Fibroblast of the aortic adventitia (primary cell): Measurements from ENCODE around the gene CACNA1D. TPM values are rescaled to one million over a fixed set of nuclear protein-coding genes. Genes with fewer than 3 reads are reported as not detected.

ENCODE experiments used
- DNase-seq: peaks from one replicate; pipeline ENCODE4 v3.0.0-alpha.2; 2010; ENCODE audit warnings: low read depth
- H3K4me3 ChIP-seq: 2 replicates; pipeline ENCODE4 v1.5.1; 2011; ENCODE audit warnings: low read depth, mild to moderate bottlenecking, control low read depth, low read length, moderate library complexity
- total RNA-seq: library from RNA; depleted of rRNA; stranded (reverse); fragments of >200 nt; gene quantifications from 2 replicates; pipeline ENCODE4 v1.2.3, GENCODE V29; 2012; ENCODE audit warnings: low replicate concordance
- TF ChIP-seq, protein P1 (sequence below): IDR thresholded peaks from 2 replicates; pipeline ENCODE4 v1.5.1; 2011; ENCODE audit warnings: mild to moderate bottlenecking, low read length, control low read depth, inconsistent platforms; ENCODE audit not compliant: insufficient read depth

Gene CACNA1D
- total RNA-seq, 1 donor = 1.9 TPM

DNA sequence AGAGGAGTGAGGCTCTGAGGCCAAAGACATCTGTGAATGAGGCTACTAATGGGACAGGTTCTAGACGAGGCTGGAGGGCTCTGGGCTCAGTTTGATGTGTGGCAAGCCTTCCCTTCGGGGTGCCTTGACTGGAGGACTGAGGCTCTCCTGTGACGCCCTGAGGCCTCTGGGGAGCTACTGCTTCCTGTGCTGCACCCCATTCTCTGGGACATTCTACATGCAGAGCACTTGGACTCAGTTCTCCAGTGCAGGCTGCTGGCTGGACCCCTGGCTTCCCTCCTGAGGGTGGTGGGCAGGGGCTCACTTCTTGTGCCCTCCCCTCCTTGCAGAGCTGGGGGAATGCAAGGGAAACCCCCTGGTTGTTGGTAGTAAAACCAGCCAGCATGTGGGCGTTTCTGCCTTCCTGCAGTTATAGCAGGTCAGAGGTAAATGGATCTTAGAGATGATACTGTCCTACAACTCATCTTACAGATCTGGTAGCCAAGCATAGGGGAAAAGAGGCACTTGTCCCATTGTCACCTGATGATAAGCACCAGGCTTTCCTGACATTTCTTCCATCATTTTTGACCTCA lies 218.5 kb downstream of the CACNA1D start:
- no peak for DNase-seq
- H3K4me3 ChIP-seq = no peak overlapping the region
- TF ChIP-seq, protein P1, sequence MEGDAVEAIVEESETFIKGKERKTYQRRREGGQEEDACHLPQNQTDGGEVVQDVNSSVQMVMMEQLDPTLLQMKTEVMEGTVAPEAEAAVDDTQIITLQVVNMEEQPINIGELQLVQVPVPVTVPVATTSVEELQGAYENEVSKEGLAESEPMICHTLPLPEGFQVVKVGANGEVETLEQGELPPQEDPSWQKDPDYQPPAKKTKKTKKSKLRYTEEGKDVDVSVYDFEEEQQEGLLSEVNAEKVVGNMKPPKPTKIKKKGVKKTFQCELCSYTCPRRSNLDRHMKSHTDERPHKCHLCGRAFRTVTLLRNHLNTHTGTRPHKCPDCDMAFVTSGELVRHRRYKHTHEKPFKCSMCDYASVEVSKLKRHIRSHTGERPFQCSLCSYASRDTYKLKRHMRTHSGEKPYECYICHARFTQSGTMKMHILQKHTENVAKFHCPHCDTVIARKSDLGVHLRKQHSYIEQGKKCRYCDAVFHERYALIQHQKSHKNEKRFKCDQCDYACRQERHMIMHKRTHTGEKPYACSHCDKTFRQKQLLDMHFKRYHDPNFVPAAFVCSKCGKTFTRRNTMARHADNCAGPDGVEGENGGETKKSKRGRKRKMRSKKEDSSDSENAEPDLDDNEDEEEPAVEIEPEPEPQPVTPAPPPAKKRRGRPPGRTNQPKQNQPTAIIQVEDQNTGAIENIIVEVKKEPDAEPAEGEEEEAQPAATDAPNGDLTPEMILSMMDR = no peak

DNA sequence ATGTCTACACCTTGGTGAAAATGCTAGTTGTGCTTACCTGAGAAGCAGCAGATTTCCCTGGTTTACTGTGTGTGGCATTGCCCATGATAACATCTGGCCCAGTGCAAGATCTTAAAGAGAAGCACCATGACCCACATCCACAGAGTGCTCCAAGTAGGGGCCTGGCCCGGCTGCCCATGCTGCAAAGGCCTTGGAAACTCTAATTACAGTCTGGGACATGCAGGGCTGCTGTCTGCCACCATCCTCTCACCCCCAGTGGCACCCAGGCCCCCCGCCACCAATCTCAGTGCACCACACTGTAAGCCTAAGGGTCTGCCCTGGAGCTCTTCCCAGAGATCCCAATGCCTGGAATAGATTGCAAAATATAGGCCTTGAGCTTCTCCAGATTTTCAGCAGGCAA lies 219.2 kb downstream of the CACNA1D start:
- H3K4me3 ChIP-seq = no peak overlapping the region
- DNase-seq = no peak
- TF ChIP-seq, protein P1 = no peak

- DNase-seq = peak; percentile 67
- no peak overlapping the region for H3K4me3 ChIP-seq
- TF ChIP-seq, protein P1 = no peak
Measured at GRCh38 chr3:53715815-53716483, 221.5 kb downstream of the CACNA1D start.

DNA sequence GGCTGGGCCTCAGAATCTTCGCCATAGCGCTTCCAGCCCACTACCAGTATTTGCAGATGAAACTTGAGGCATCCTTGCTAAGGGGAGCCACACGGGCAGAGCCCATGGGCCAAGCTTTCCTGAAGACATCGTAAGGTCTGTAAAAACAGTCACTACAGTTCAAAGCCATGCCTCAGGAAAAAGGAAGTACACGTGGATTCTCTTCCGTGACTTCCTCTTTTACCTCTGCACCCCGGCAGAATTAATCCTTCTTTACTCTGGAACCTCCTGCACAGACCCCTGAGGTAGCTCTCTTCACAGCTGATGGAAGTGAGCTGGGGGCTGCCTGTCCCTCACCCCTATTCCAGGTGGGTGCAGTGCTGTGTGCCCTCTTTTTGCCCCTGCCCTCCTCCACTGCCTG lies 222.6 kb downstream of the CACNA1D start:
- TF ChIP-seq, protein P1 = no peak
- no peak for DNase-seq
- no peak overlapping the region for H3K4me3 ChIP-seq

DNA sequence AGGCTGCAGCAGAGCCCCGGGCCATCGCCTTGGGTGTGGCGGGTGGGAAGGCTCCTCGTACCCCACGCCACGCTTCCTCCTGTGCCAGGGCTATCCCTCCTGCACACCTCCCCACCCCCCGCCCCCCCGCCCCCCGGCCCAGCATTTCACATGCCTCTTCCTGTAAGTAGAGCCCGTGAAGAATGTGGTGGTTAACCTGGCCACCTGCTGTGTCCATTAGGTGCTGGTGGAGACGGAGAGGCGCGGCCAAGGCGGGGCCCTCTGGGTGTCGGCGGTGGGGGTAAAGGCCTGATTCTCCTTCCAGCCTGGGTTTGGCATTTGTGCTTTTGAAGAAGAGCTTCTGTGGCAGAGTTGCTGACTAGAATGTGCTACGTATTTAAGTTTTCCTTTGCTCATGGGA lies 224.1 kb downstream of the CACNA1D start:
- TF ChIP-seq, protein P1 = no peak
- no peak overlapping the region for H3K4me3 ChIP-seq
- DNase-seq = no peak

DNA sequence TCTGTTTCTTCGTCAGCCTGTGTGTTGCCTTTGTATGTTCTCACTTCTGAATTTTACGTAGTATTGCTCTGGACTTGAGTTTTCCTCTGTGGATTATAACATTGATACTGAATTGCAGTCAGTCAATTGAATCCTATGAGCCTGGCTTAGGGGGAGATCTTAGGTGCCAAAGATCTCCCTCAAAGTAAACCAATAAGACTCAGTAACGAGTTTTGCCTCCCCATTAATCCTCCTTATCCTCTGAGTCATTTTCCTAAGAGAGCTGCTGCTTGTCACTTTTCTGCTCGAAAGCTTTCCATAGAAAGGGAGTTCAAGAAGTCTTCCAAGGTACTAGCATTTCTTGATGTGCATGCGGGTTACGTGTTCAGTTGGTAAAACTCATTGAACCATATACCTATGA lies 225.4 kb downstream of the CACNA1D start:
- no peak for DNase-seq
- no peak overlapping the region for H3K4me3 ChIP-seq
- TF ChIP-seq, protein P1 = no peak
